GM18951 (cell line): ENCODE measurements around the gene ELP6.
"Not testable (repeated sequence)": the region's sequence is repeated elsewhere in the genome, so short reads cannot be mapped to it uniquely, and the experiment has no call there.

Experiments used
- POLR2A ChIP-seq: IDR thresholded peaks from 4 replicates; pipeline ENCODE4 v1.6.1; 2011; ENCODE audit warnings: mild to moderate bottlenecking; ENCODE audit not compliant: insufficient read length, insufficient read depth; ENCODE audit errors: extremely low read depth
- in situ Hi-C: fragments of 300-500 bp; cut with MboI; formaldehyde crosslinking; loops from one replicate; pipeline ENCODE4 v1.12.0; 2022; ENCODE audit warnings: low sequenced_read_pairs, mixed read lengths, inconsistent platforms; ENCODE audit not compliant: unreplicated experiment

Gene ELP6

DNA sequence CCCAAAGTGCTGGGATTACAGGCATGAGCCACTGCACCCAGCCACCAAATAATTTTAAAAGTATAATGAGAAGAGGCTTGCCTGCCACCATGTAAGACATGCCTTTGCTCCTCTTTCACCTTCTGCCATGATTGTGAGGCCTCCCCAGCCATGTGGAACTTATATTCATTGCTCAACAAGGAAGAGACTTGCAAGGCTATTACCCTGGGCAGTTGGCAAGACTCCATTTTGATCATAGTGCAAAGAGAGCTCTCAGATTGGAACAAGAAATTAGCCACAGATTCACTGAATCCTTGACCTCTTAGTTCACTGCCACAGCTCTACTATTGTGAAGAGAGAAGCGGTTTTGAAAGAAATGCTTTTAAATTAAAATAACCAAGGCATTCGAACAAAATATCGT lies 43.9 kb downstream of the ELP6 start:
- in situ Hi-C loops: loop anchor here (10.0 kb wide), 1 partner anchor 45 kb away; no protein-coding TSS in a partner anchor
- no peak for TF ChIP-seq POLR2A

DNA sequence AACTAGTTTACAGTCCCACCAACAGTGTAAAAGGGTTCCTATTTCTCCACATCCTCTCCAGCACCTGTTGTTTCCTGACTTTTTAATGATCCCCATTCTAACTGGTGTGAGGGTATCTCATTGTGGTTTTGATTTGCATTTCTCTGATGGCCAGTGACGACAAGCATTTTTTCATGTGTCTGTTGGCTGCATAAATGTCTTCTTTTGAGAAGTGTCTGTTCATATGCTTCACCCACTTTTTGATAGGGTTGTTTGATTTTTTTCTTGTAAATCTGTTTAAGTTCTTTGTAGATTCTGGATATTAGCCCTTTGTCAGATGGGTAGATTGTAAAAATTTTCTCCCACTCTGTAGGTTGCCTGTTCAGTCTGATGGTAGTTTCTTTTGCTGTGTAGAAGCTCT lies 45.2 kb downstream of the ELP6 start:
- in situ Hi-C loops: not testable (repeated sequence)

DNA sequence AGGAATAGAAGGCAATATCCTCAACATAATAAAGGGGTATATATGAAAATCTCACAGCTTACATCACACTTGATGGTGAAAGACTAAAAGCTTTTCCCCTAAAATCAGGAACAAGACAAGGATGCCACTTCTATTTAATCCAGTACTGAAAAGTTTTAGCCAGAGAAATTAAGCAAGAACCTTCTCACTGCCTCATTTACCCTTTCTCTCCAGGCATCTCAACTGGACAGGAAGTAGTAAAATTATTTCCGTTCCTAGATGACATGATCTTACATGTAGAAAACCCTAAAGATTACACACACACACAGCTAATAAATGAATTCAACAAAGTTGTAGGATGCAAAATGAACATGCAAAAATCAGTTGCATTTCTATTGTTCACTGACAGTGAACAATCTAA lies 48.9 kb downstream of the ELP6 start:
- no peak for TF ChIP-seq POLR2A
- in situ Hi-C loops: no loop called here

DNA sequence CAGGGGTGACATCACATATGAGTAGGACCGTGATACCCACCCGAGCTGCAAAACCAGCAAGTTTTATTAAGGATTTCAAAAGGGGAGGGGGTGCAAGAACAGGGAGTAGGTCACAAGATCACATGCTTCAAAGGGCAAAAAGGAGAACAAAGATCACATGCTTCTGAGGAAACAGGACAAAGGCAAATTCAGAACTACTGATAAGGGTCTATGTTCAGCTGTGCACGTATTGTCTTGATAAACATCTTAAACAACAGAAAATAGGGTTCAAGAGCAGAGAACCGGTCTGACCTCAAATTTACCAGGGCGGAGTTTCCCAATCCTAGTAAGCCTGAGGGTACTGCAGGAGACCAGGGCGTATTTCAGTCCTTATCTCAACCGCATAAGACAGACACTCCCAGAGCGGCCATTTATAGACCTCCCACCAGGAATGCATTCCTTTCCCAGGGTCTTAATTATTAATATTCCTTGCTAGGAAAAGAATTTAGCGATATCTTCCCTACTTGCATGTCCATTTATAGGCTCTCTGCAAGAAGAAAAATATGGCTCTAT lies 53.9 kb downstream of the ELP6 start:
- in situ Hi-C loops: not testable (repeated sequence)

DNA sequence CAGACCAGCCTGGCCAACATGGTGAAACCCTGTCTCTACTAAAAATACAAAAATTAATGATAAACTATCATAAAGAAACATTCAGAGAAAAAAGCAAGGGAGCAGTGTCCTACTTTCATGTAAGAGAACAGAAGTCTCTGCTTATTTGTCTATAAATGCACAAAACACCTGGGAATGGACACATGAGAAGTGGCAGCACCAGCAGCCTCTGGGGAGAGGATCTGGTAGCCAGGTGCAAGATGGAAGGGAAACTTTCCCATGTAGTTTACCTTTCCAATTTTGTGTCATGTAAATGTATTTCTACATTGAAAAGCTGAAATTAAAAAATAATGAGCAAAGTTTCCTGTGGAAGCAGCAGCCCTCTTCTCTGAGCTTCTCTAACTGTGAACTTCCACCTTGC lies 56.5 kb downstream of the ELP6 start:
- no peak for TF ChIP-seq POLR2A
- in situ Hi-C loops: no loop called here

DNA sequence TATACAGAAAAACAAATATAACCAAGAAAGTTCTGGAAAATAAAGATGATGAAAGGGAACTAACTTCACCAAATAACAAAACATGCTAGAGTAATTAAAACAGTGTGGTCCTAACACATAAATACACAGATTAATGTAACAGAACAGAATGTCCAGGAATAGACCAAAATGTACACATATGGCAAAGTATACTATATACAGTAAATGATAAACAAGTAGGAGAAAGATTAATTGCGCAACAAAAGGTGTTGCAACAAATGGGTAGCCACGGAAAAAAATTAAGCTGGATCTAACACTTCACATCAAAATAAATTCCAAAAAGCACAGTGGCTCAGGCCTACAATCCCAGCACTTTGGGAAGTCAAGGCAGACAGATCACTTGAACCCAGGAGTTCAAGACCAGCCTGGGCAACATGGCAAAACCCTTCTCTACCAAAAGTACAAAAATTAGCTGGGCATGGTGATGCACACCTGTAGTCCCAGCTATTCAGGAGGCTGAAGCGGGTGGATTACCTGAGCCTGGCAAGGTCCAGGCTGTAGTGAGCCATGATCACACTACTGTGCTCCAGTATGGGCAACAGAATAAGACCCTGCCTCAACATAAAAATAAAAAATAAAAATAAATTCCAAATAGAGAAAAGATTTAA lies 57.6 kb downstream of the ELP6 start:
- no peak for TF ChIP-seq POLR2A
- in situ Hi-C loops: no loop called here

DNA sequence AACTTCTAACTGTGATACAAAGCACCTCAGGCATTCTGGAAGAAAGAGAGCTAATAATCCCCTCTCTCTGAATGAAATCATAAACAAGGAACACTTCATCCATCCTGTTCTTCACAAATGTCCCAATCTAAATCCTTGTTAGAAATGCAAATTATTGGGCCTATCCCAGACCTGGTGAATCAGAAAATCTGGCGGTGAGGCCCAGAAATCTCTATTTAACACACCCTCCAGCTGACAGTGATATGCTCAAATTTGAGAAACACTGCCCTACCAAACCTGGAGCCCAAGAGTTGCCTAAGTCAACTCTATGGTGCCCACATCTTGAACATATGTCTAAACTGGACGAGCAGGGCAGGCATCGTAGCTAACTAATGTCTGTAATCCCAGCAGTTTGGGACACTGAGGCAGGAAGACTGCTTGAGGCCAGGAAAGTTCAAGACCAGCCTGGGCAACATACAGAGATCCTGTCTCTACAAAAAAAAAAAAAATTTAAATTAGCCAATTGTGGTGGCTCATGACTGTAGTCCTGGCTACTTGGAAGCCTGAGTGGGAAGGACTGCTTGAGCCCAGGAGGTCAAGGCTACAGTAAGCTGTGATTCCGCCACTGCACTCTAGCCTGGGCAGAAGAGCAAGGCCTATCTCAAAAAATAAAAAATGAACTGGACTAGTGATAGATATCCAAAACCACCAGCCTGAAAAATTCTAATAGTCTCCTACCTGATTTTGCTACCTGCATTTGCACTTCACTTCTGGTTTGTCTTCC lies 60.9 kb downstream of the ELP6 start:
- in situ Hi-C loops: no loop called here
- no peak for TF ChIP-seq POLR2A
